PC-3 (cell line): ENCODE data around the gene PGBD5. TPM values are rescaled to one million over a fixed set of nuclear protein-coding genes. Genes with fewer than 3 reads are reported as not detected.

ENCODE experiments used
- ATAC-seq: fragments of 200-7000 bp; cut with Tn5 transposase; 2 replicates; pipeline ENCODE4 v1.9.1; 2020; ENCODE audit warnings: mild to moderate bottlenecking, moderate library complexity
- BruUV-seq: library from RNA; stranded (reverse); fragments of 400-500 nt; replicated peaks from 2 replicates; lab custom pipeline; 2021; lab: Mats Ljungman, UMichigan
- CTCF ChIA-PET: fragments of 300-600 bp; sonication (Branson Sonifier 250); formaldehyde crosslinking; loops from one replicate; lab custom pipeline; 2022; ENCODE audit warnings: antibody characterized with exemption; lab: Charles Lee
- POLR2A ChIA-PET: fragments of 300-600 bp; sonication (Branson Sonifier 250); formaldehyde crosslinking; loops from one replicate; lab custom pipeline; 2022; ENCODE audit warnings: antibody characterized with exemption; ENCODE audit not compliant: unreplicated experiment; lab: Charles Lee
- DNase-seq: peaks from one replicate; pipeline ENCODE4 v3.0.0-alpha.2; 2015
- H2AFZ ChIP-seq: fragments of 300-600 bp; sonication (generic); 2 replicates; pipeline ENCODE4 v1.6.0; 2016; ENCODE audit warnings: antibody characterized with exemption, low read length
- H3F3A ChIP-seq: fragments of 300-600 bp; sonication (generic); one replicate; pipeline ENCODE4 v1.6.0; 2017; ENCODE audit warnings: antibody characterized with exemption, low read length, control low read depth, mild to moderate bottlenecking; ENCODE audit not compliant: unreplicated experiment
- H3K27ac ChIP-seq: fragments of 300-600 bp; sonication (generic); 2 replicates; pipeline ENCODE4 v1.5.1; 2016; ENCODE audit warnings: mild to moderate bottlenecking, low read length
- H3K27me3 ChIP-seq: fragments of 300-600 bp; sonication (generic); 2 replicates; pipeline ENCODE4 v1.6.1; 2016; ENCODE audit warnings: low read length, mixed read lengths
- H3K36me3 ChIP-seq: fragments of 300-600 bp; sonication (generic); 2 replicates; pipeline ENCODE4 v1.6.1; 2016; ENCODE audit warnings: low read depth, mixed run types, low read length, mixed read lengths
- H3K4me1 ChIP-seq: fragments of 300-600 bp; sonication (generic); 2 replicates; pipeline ENCODE4 v1.5.1; 2016; ENCODE audit warnings: low read length; ENCODE audit not compliant: insufficient read depth
- H3K4me2 ChIP-seq: fragments of 300-600 bp; sonication (generic); 2 replicates; pipeline ENCODE4 v1.6.0; 2016; ENCODE audit warnings: low read length
- H3K4me3 ChIP-seq: fragments of 300-600 bp; sonication (generic); 2 replicates; pipeline ENCODE4 v1.5.1; 2016; ENCODE audit warnings: mild to moderate bottlenecking, low read length, mixed read lengths
- H3K79me2 ChIP-seq: fragments of 300-600 bp; sonication (generic); 2 replicates; pipeline ENCODE4 v1.6.1; 2017; ENCODE audit warnings: low read length, mixed read lengths
- H3K9ac ChIP-seq: fragments of 300-600 bp; sonication (generic); 2 replicates; pipeline ENCODE4 v1.6.0; 2016; ENCODE audit warnings: mild to moderate bottlenecking, low read length
- H3K9me2 ChIP-seq: fragments of 300-600 bp; sonication (generic); replicated peaks from 2 replicates; pipeline ENCODE4 v1.6.1; 2016; ENCODE audit warnings: mixed run types, low read length, mixed read lengths
- H3K9me3 ChIP-seq: fragments of 300-600 bp; sonication (generic); 2 replicates; pipeline ENCODE4 v1.6.1; 2016; ENCODE audit warnings: low read length, mixed read lengths
- H4K20me1 ChIP-seq: fragments of 300-600 bp; sonication (generic); 2 replicates; pipeline ENCODE4 v1.6.1; 2016; ENCODE audit warnings: low read length, mixed read lengths
- CTCF ChIP-seq: fragments of 300-600 bp; sonication (generic); conservative IDR thresholded peaks from 2 replicates; pipeline ENCODE4 v1.5.1; 2017; ENCODE audit warnings: antibody characterized with exemption, low read depth, mild to moderate bottlenecking, low read length
- EZH2 ChIP-seq: fragments of 300-600 bp; sonication (generic); IDR thresholded peaks from one replicate; pipeline ENCODE4 v1.6.1; 2017; ENCODE audit warnings: antibody characterized with exemption, mild to moderate bottlenecking, low read length; ENCODE audit not compliant: unreplicated experiment
- EZH2phosphoT487 ChIP-seq: fragments of 300-600 bp; sonication (generic); IDR thresholded peaks from 2 replicates; pipeline ENCODE4 v1.6.1; 2018; ENCODE audit warnings: mild to moderate bottlenecking, antibody characterized with exemption, low read length, borderline replicate concordance
- intact Hi-C: fragments of 100-400 bp; cut with micrococcal nuclease; formaldehyde crosslinking; loops from 2 replicates; pipeline ENCODE4 v1.9.0; 2023
- total RNA-seq: library from RNA; depleted of rRNA; stranded (reverse); fragments of >200 nt; gene quantifications from 2 replicates; pipeline ENCODE4 v1.2.3, GENCODE V29; 2014

The PGBD5 gene
- total RNA-seq, 1 experiment from 2014 or later = under 0.01 TPM

- no peaks in the 10 kb centered on the region for H3K27me3 ChIP-seq
- H3K4me3 ChIP-seq = no peak overlapping the region
- H3K79me2 ChIP-seq = no peaks in the 10 kb centered on the region
- peaks cover 4% of the 10 kb centered on the region for H3F3A ChIP-seq
- H3K36me3 ChIP-seq = peaks cover 34% of the 10 kb centered on the region
- H3K4me2 ChIP-seq = no peak overlapping the region
- 0 out of 2 replicates have a peak, but pooled peaks cover 5% of the 10 kb centered on the region for H4K20me1 ChIP-seq
- CTCF ChIA-PET = no interaction called here
- H2AFZ ChIP-seq = no peak overlapping the region
- H3K27ac ChIP-seq = no peak overlapping the region
- POLR2A ChIA-PET = no interaction called here
- H3K9me2 ChIP-seq = no peaks in the 10 kb centered on the region
- BruUV-seq = no TSS peak
- no peak for DNase-seq
- no peak for TF ChIP-seq EZH2
- no peak for TF ChIP-seq EZH2phosphoT487
- TF ChIP-seq CTCF = no peak
- no peak overlapping the region for H3K9ac ChIP-seq
- intact Hi-C loops = no loop called here
- H3K9me3 ChIP-seq = no peaks in the 10 kb centered on the region
- no peak for ATAC-seq
- H3K4me1 ChIP-seq = peaks cover 4% of the 10 kb centered on the region; the same call in 1 of the 2 replicates
These were observed 156.0 kb downstream of the PGBD5 start for GRCh38 chr1:230270185-230270558.

- ChIA-PET POLR2A (no interaction called here), CTCF (no interaction called here)
- Histone ChIP-seq H3K36me3 (peaks cover 40% of the 10 kb centered on the region), H3K4me3 (no peak overlapping the region), H3K4me2 (no peak overlapping the region), H3K9me3 (no peaks in the 10 kb centered on the region), H3F3A (no peaks in the 10 kb centered on the region), H2AFZ (peak overlapping the region; percentile 29; the same call in 1 of the 2 replicates), H3K27me3 (no peaks in the 10 kb centered on the region), H3K79me2 (no peaks in the 10 kb centered on the region), H3K9ac (no peak overlapping the region), H3K4me1 (peaks cover 4% of the 10 kb centered on the region; the same call in 1 of the 2 replicates), H4K20me1 (no peaks in the 10 kb centered on the region), H3K27ac (peak overlapping the region; percentile 8; the same call in 1 of the 2 replicates), H3K9me2 (no peaks in the 10 kb centered on the region)
- peak; percentile 83 for ATAC-seq
- intact Hi-C loops = loop anchor here (1.0 to 2.0 kb wide), 4 partner anchors 42 to 608 kb away; no protein-coding TSS in a partner anchor
- no TSS peak for BruUV-seq
- peak; percentile 80 for DNase-seq
- TF ChIP-seq CTCF (peak; percentile 85), EZH2phosphoT487 (no peak)
These were observed 157.6 kb downstream of the PGBD5 start for GRCh38 chr1:230268371-230269170.
